Renal pelvis (tissue), 4 donors: ENCODE data around the gene IGFBP1. TPM values are rescaled to one million over a fixed set of nuclear protein-coding genes. Genes with fewer than 3 reads are reported as not detected.
A peak's percentile ranks its signal among the peaks of the same experiment; 100 is the strongest.

Experiments
- DNase-seq: peaks from one replicate; pipeline ENCODE4 v3.0.0-alpha.2; 2013
- polyA plus RNA-seq, 3 donors: library from polyadenylated mRNA; unstranded; fragments of 120-200 nt; gene quantifications; one replicate each; pipeline ENCODE4 v1.2.1, GENCODE V29; 2013; ENCODE audit not compliant: insufficient read length in 3 of 3

IGFBP1 gene
- polyA plus RNA-seq, 3 donors = 0.40 to 0.66 (median 0.50) TPM

GRCh38 chr7:45878457-45879144 lies 9.7 kb upstream of the IGFBP1 start:
- no peak for DNase-seq

- no peak for DNase-seq
These were observed 7.8 kb upstream of the IGFBP1 start for GRCh38 chr7:45880433-45880860.

GRCh38 chr7:45881280-45881758 lies 7.0 kb upstream of the IGFBP1 start:
- DNase-seq = no peak

GRCh38 chr7:45881759-45882464 lies 6.4 kb upstream of the IGFBP1 start:
- DNase-seq = no peak

- no peak for DNase-seq
These were observed 5.8 kb upstream of the IGFBP1 start for GRCh38 chr7:45882465-45882810.

- DNase-seq = no peak
These were observed 4.2 kb upstream of the IGFBP1 start for GRCh38 chr7:45884136-45884535.

- peak; percentile 69 for DNase-seq
These were observed 2.9 kb upstream of the IGFBP1 start for GRCh38 chr7:45885264-45885882.

GRCh38 chr7:45886931-45887667 lies 1.2 kb upstream of the IGFBP1 start:
- no peak for DNase-seq

- DNase-seq = no peak
These were observed 692 bp downstream of the IGFBP1 start for GRCh38 chr7:45888993-45889366.

GRCh38 chr7:45889367-45890067 lies 1.2 kb downstream of the IGFBP1 start:
- DNase-seq = no peak

GRCh38 chr7:45890125-45890901 lies 2.0 kb downstream of the IGFBP1 start:
- DNase-seq = no peak

- no peak for DNase-seq
These were observed 2.7 kb downstream of the IGFBP1 start for GRCh38 chr7:45890902-45891461.

- no peak for DNase-seq
These were observed 3.4 kb downstream of the IGFBP1 start for GRCh38 chr7:45891462-45892402.

- DNase-seq = no peak
These were observed 4.2 kb downstream of the IGFBP1 start for GRCh38 chr7:45892407-45893035.

GRCh38 chr7:45893374-45893995 lies 5.2 kb downstream of the IGFBP1 start:
- DNase-seq = no peak

GRCh38 chr7:45893996-45894664 lies 5.8 kb downstream of the IGFBP1 start:
- no peak for DNase-seq

GRCh38 chr7:45894665-45895062 lies 6.4 kb downstream of the IGFBP1 start:
- DNase-seq = no peak
